ENCODE data around the gene TAF11L14.
"Not testable (repeated sequence)": the region's sequence is repeated elsewhere in the genome, so short reads cannot be mapped to it uniquely, and the experiment has no call there.

TAF11L14 gene

DNA sequence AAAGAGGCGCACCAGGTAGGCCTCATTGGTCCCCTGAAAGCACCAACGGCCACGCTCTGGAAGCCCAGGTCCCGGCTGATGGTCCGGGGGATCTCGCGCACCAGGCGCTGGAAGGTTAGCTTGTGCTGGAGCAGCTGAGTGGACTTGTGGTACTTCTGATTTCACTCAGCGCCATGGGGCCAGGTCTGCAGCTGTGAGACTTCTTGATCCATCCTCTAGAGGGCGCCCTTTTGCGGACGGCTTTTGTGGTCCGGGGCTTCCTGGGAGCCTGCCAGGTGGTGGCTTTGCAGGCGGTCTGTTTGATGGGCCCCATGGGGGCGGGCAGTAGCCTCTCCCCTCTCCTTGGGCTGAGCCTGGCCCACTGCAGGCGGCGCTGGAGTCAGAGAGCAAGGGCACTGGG lies 13.6 kb upstream of the TAF11L14 start:
- no peak overlapping the region for H3K4me3 ChIP-seq (ENCODE audit: low read depth, low read length)
- TF ChIP-seq, protein P1, sequence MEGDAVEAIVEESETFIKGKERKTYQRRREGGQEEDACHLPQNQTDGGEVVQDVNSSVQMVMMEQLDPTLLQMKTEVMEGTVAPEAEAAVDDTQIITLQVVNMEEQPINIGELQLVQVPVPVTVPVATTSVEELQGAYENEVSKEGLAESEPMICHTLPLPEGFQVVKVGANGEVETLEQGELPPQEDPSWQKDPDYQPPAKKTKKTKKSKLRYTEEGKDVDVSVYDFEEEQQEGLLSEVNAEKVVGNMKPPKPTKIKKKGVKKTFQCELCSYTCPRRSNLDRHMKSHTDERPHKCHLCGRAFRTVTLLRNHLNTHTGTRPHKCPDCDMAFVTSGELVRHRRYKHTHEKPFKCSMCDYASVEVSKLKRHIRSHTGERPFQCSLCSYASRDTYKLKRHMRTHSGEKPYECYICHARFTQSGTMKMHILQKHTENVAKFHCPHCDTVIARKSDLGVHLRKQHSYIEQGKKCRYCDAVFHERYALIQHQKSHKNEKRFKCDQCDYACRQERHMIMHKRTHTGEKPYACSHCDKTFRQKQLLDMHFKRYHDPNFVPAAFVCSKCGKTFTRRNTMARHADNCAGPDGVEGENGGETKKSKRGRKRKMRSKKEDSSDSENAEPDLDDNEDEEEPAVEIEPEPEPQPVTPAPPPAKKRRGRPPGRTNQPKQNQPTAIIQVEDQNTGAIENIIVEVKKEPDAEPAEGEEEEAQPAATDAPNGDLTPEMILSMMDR (IDR thresholded peaks at IDR 0.05; ENCODE audit: low read depth, low read length) = no peak

DNA sequence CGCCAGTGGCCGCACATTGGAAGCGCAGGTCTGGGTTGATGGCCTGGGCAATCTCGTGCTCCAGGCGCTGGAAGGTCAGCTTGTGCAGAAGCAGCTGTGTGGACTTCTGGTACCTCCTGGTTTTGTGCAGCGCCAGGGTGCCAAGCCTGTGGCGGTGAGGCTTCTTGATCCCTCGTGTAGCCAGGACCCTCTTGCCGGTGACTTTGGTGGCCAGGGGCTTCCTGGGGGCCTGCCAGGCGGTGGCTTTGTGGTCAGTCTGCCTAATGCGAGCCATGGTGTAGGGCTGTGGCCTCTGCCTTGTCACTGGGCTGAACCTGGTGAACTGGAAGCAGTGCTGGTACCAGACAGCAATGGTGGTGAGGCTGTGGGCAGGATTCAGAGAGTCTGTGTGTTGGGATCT lies 8.6 kb upstream of the TAF11L14 start:
- H3K4me3 ChIP-seq (ENCODE audit: low read depth, low read length) = no peak overlapping the region
- TF ChIP-seq, protein P1 (IDR thresholded peaks at IDR 0.05; ENCODE audit: low read depth, low read length) = no peak

DNA sequence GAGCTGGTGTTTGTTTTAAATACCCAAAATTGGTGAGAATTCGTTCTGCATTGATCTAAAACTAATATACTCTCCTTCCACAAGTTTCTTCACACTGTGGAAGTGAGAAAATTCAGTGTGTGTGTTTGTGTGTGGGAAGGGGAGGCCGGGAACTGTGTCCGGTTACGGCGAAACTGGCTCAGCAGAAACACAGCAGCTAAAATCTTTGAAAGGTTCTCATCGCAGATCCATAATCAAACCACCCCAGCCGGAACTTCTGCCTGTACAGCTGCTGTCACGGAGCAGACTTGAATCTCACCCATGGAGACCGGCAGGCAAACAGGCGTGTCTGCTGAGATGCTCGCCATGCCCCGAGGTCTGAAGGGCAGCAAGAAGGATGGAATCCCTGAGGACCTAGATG lies 2.5 kb upstream of the TAF11L14 start, which contains the start of gene TAF11L13:
TAF11L13 (plus strand) TSS at position 301 of the 400 bp plus-strand sequence.
- H3K4me3 ChIP-seq (ENCODE audit: low read depth, low read length) = not testable (repeated sequence)

DNA sequence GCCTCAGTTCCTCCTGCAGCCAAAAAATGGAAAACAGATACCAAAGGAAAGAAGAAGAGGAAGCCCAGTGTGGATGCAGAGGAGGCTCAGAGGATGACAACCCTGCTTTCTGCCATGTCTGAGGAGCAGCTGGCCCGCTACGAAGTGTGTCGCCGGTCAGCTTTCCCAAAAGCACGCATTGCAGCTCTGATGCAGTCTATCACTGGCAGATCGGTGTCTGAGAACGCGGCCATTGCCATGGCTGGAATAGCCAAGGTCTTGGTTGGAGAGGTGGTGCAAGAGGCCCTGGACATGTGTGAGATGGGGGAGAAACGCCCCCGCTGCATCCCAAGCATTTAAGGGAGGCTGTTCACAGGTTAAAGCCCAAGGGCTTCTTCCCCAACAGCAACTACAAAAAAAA lies 15.0 kb downstream of the TAF11L14 start:
- not testable (repeated sequence) for H3K4me3 ChIP-seq (ENCODE audit: low read depth, low read length)

DNA sequence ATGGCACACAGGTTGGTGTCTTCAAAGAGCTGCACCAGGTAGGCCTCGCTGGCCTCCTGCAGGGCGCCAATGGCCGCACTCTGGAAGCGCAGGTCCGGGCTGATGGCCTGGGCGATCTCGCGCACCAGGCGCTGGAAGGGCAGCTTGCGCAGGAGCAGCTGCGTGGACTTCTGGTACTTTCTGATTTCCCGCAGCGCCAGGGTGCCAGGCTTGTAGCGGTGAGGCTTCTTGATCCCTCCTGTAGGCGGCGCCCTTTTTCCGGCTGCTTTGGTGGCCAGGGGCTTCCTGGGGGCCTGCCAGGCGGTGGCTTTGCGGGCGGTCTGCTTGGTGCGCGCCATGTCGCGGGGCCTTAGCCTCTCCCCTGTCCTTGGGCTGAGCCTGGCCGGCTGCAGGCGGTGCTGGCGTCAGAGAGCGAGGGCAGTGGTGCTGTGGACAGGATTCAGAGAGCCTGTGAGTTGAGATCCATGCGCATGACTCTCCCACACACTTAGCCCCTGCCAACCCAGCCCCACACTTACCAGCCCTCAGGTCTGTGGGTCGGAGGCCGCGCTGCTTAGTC lies 21.0 kb downstream of the TAF11L14 start:
- H3K4me3 ChIP-seq (ENCODE audit: low read depth, low read length) = not testable (repeated sequence)

DNA sequence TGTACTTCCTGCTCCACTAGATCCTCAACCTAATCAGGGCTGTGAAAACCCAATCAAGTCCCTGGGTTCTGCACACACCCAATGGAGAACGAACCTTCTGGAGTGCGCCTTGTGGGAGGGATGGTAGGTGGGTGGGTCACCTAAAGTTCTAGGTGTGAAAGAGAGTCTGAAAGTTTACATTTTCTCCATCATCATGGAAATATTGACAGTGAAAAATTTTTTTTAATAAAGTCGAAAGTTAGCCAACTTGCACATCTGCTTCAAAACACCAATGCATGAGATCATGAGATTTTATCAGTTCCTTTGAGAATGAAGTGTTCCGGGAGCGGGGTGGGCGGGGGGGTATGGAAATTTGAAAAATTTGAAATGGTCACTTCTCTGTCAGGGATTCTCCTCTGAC lies 21.7 kb downstream of the TAF11L14 start:
- H3K4me3 ChIP-seq (ENCODE audit: low read depth, low read length) = no peak overlapping the region
- TF ChIP-seq, protein P1 (IDR thresholded peaks at IDR 0.05; ENCODE audit: low read depth, low read length) = no peak

DNA sequence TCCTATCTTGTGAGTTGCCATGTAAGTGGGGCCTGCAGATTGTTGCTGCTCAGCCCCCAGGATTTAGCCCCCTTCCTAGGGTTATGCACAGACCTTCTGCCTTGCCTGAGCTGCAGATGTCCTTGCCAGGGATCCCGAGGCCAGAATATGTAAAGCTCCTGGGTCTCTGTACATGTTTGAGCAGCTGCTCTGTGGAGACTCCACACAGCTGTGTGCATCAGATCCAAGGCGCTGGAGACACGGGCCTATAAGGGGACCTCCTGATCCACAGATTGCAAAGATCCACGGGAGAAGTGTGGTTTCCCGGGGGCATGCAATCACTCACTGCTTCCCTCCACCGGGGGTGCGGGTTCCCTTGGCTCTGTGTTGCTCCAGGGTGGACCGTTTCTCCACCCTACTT lies 28.9 kb downstream of the TAF11L14 start:
- TF ChIP-seq, protein P1 (IDR thresholded peaks at IDR 0.05; ENCODE audit: low read depth, low read length) = no peak

DNA sequence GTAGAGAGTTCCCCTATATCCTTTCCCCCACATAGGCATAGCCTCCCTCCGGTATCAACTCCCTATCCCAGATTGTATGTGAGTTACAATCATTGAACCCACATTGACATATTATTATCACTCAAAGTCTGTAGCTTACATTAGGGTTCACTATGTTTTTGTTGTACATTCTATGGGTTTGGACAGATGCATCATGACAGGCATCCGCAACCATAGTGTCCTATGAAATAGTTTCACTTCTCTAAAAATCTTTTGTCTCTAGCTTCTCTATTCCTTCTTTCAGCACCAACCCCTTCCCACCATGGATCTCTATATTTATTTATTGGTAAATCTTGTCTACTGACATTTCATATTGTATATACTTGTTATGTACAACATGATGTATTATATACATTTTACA lies 31.6 kb downstream of the TAF11L14 start:
- TF ChIP-seq, protein P1 (IDR thresholded peaks at IDR 0.05; ENCODE audit: low read depth, low read length) = no peak
- no peak overlapping the region for H3K4me3 ChIP-seq (ENCODE audit: low read depth, low read length)

More for the DNA sequence above, 28.9 kb downstream of the TAF11L14 start:
- H3K4me3 ChIP-seq (ENCODE audit: low read depth, low read length) = no peak overlapping the region

DNA sequence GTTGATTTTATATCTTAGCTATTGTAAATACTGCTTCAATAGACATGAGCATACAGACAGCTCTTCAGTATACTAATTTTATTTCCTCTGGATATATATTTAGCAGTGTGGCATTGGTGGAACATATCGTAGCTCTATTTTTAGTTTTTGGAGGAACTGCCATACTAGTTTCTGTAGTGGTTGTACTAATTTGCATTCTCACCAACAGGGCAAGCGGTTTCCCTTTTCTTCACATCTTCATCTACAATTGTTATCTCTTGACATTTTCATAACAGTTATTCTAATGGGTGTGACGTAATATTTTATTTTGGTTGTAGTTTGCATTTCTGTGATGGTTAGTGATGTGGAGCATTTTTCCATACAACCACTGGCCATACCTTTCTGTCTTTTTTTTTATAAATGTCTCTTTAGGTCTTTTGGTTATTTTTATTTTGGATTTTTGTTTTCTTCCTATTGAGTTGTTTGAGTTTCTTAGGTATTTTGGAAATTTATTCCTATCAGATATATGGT lies 32.5 kb downstream of the TAF11L14 start:
- no peak overlapping the region for H3K4me3 ChIP-seq (ENCODE audit: low read depth, low read length)
- TF ChIP-seq, protein P1 (IDR thresholded peaks at IDR 0.05; ENCODE audit: low read depth, low read length) = no peak

Measured in WI38 (cell line).